Left kidney (tissue), 2 donors: ENCODE results near the gene UNK. TPM values are rescaled to one million over a fixed set of nuclear protein-coding genes. Genes with fewer than 3 reads are reported as not detected.

ENCODE experiments used
- DNase-seq: peaks from one replicate; pipeline ENCODE4 v3.0.0-alpha.2; 2013
- polyA plus RNA-seq: library from polyadenylated mRNA; unstranded; fragments of 120-200 nt; gene quantifications from one replicate; pipeline ENCODE4 v1.2.1, GENCODE V29; 2013; ENCODE audit not compliant: insufficient read length

Gene UNK
- polyA plus RNA-seq, 1 donor, result 50.3 TPM

DNA sequence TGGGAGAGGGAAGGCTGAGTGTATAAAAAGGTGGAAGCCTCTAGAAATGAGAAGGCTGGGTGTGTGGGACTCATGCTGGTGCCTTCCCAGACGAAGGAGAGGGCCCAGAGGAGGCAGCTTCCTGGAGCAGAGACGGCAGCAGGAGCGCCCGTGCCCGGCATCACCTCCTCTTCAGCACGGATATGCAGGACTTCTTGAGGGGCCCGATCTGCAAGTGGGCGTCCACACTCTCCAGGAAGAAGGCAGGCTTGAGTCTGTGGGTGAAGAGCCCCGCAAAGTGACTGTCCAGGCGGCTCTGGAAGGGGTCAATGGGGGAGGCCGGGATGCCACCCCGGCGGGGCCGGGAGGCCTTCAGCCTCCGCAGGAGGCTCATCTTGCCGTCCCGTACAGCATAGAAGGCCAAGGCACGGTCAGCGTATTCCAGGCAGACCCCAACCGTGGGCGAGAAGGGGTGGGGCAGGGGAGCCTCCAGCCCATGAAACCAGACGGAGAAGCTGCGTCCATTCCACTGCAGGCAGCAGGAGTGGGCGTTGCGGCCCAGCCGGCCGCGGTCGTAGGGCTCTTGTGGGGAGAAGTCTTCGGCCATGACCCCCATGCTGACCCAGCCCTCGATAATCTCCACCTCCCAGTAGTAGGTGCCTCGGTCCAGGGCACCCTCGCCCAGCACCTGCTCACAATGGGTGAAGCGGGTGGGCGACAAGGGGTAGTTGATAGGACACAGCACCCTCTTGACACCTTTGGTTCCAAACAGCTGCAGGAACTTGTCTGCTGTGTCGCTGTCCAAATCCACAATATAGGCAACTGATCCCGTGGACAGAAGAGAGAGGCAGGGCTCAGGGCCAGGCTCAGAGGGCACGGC lies 89.9 kb downstream of the UNK start:
- no peak for DNase-seq

Other genes with a start within 250 kb of the UNK start
- gene MYO15B, start 197.0 kb upstream of the UNK start, polyA plus RNA-seq, result 172 TPM
- 5.1 TPM for gene SMIM5, start 151.4 kb upstream of the UNK start, polyA plus RNA-seq
- 45.4 TPM for gene RECQL5, start 117.7 kb upstream of the UNK start, polyA plus RNA-seq
- 102 TPM for gene SAP30BP, start 117.5 kb upstream of the UNK start, polyA plus RNA-seq
- gene ITGB4, start 63.3 kb upstream of the UNK start, polyA plus RNA-seq, result 9.6 TPM
- gene GALK1, start 19.6 kb upstream of the UNK start, polyA plus RNA-seq, result 25.0 TPM
- 5.4 TPM for gene UNC13D, start 59.6 kb downstream of the UNK start, polyA plus RNA-seq
- 75.9 TPM for gene WBP2, start 70.5 kb downstream of the UNK start, polyA plus RNA-seq
- 4.7 TPM for gene TRIM47, start 93.8 kb downstream of the UNK start, polyA plus RNA-seq
- gene TRIM65, start 112.1 kb downstream of the UNK start, polyA plus RNA-seq, result 14.1 TPM
- 74.8 TPM for gene MRPL38, start 120.1 kb downstream of the UNK start, polyA plus RNA-seq
- gene FBF1, start 156.2 kb downstream of the UNK start, polyA plus RNA-seq, result 12.2 TPM
- 39.0 TPM for gene ACOX1, start 194.4 kb downstream of the UNK start, polyA plus RNA-seq
- gene TEN1, start 194.4 kb downstream of the UNK start, polyA plus RNA-seq, result 24.7 TPM
- gene CDK3, start 216.0 kb downstream of the UNK start, polyA plus RNA-seq, result 19.0 TPM
- gene EVPL, start 242.5 kb downstream of the UNK start, polyA plus RNA-seq, result 19.8 TPM